GM23338 (cell line): ENCODE measurements around the gene OLFML3. TPM values are rescaled to one million over a fixed set of nuclear protein-coding genes. Genes with fewer than 3 reads are reported as not detected.

Experiments
- ATAC-seq: fragments of 200-7000 bp; cut with Tn5 transposase; 3 replicates; pipeline ENCODE4 v1.9.1; 2020
- DNase-seq: peaks from one replicate; pipeline ENCODE4 v3.0.0-alpha.2; 2015; ENCODE audit warnings: low spot score
- H2AFZ ChIP-seq: fragments of 200-600 bp; sonication (generic); 2 replicates; pipeline ENCODE4 v1.8.0; 2016; ENCODE audit warnings: antibody characterized with exemption, mild to moderate bottlenecking, moderate library complexity
- H3F3A ChIP-seq: fragments of 200-600 bp; sonication (generic); replicated peaks from 2 replicates; pipeline ENCODE4 v1.8.0; 2017; ENCODE audit warnings: antibody characterized with exemption, mixed run types, low read depth
- H3K27ac ChIP-seq: fragments of 200-600 bp; sonication (generic); 2 replicates; pipeline ENCODE4 v1.6.1; 2016; ENCODE audit warnings: low read depth
- H3K27me3 ChIP-seq: fragments of 200-600 bp; sonication (generic); 2 replicates; pipeline ENCODE4 v1.8.0; 2016; ENCODE audit warnings: mild to moderate bottlenecking, mixed run types, moderate library complexity; ENCODE audit not compliant: insufficient read depth
- H3K36me3 ChIP-seq: fragments of 200-600 bp; sonication (generic); 2 replicates; pipeline ENCODE4 v1.8.0; 2016; ENCODE audit warnings: mild to moderate bottlenecking; ENCODE audit not compliant: insufficient read depth
- H3K4me1 ChIP-seq: fragments of 200-600 bp; sonication (generic); 2 replicates; pipeline ENCODE4 v1.8.0; 2016; ENCODE audit warnings: mild to moderate bottlenecking, moderate library complexity; ENCODE audit not compliant: insufficient read depth
- H3K4me2 ChIP-seq: fragments of 200-600 bp; sonication (generic); 2 replicates; pipeline ENCODE4 v1.7.1; 2017; ENCODE audit warnings: mixed run types
- H3K4me3 ChIP-seq: fragments of 200-600 bp; sonication (generic); 2 replicates; pipeline ENCODE4 v1.6.1; 2016; ENCODE audit warnings: mixed run types
- H3K79me2 ChIP-seq: fragments of 200-600 bp; sonication (generic); replicated peaks from 2 replicates; pipeline ENCODE4 v1.8.0; 2017; ENCODE audit warnings: mild to moderate bottlenecking; ENCODE audit not compliant: insufficient read depth
- H3K9me2 ChIP-seq: fragments of 200-600 bp; sonication (generic); 2 replicates; pipeline ENCODE4 v1.8.0; 2017; ENCODE audit not compliant: insufficient read depth
- H4K20me1 ChIP-seq: fragments of 200-600 bp; sonication (generic); replicated peaks from 2 replicates; pipeline ENCODE4 v1.8.0; 2017; ENCODE audit warnings: mild to moderate bottlenecking; ENCODE audit not compliant: insufficient read depth
- H3K27ac Mint-ChIP-seq: 2 replicates; pipeline ENCODE4 v1.8.0; 2020; ENCODE audit warnings: inconsistent platforms, mild to moderate bottlenecking, moderate library complexity, mixed read lengths
- H3K27me3 Mint-ChIP-seq: 3 replicates; pipeline ENCODE4 v1.8.0; 2022; ENCODE audit warnings: low read depth, mild to moderate bottlenecking, moderate library complexity, mixed read lengths, inconsistent platforms; ENCODE audit not compliant: insufficient read depth, poor library complexity
- H3K36me3 Mint-ChIP-seq: 3 replicates; pipeline ENCODE4 v1.8.0; 2021; ENCODE audit warnings: low read depth, mild to moderate bottlenecking, inconsistent platforms, moderate library complexity, mixed read lengths
- H3K4me1 Mint-ChIP-seq: 3 replicates; pipeline ENCODE4 v1.8.0; 2020; ENCODE audit warnings: mild to moderate bottlenecking, inconsistent platforms, mixed read lengths
- H3K4me3 Mint-ChIP-seq: 3 replicates; pipeline ENCODE4 v1.8.0; 2021; ENCODE audit warnings: moderate library complexity, mild to moderate bottlenecking, inconsistent platforms, mixed read lengths
- H3K9me3 Mint-ChIP-seq: 3 replicates; pipeline ENCODE4 v1.8.0; 2020; ENCODE audit warnings: moderate library complexity, mild to moderate bottlenecking, inconsistent platforms, mixed read lengths
- CREB1 ChIP-seq: fragments of 250-450 bp; sonication (Bioruptor Pico); IDR thresholded peaks from 2 replicates; pipeline ENCODE4 v1.5.0; 2020; ENCODE audit warnings: low read depth, mild to moderate bottlenecking, moderate library complexity
- EZH2 ChIP-seq: fragments of 200-600 bp; sonication (generic); IDR thresholded peaks from one replicate; pipeline ENCODE4 v1.8.0; 2017; ENCODE audit warnings: antibody characterized with exemption, mild to moderate bottlenecking, low read depth; ENCODE audit not compliant: unreplicated experiment
- EZH2phosphoT487 ChIP-seq: fragments of 200-600 bp; sonication (generic); IDR thresholded peaks from one replicate; pipeline ENCODE4 v1.8.1; 2018; ENCODE audit warnings: antibody characterized with exemption; ENCODE audit not compliant: unreplicated experiment
- JUNB ChIP-seq: IDR thresholded peaks from one replicate; pipeline ENCODE4 v1.6.1; 2016; ENCODE audit warnings: antibody characterized with exemption; ENCODE audit not compliant: unreplicated experiment
- NANOG ChIP-seq: IDR thresholded peaks from 2 replicates; pipeline ENCODE4 v1.6.1; 2016; ENCODE audit warnings: antibody characterized with exemption, borderline replicate concordance
- POLR2AphosphoS5 ChIP-seq: IDR thresholded peaks from 2 replicates; pipeline ENCODE4 v1.6.1; 2016; ENCODE audit warnings: antibody characterized with exemption, low read depth
- STAT1 ChIP-seq: IDR thresholded peaks from one replicate; pipeline ENCODE4 v1.6.1; 2016; ENCODE audit warnings: antibody characterized with exemption; ENCODE audit not compliant: unreplicated experiment
- ZNF114 ChIP-seq: fragments of 250-450 bp; sonication (Bioruptor Pico); IDR thresholded peaks from 2 replicates; pipeline ENCODE4 v1.5.0; 2020; ENCODE audit warnings: mild to moderate bottlenecking, moderate library complexity
- ZNF331 ChIP-seq: fragments of 250-450 bp; sonication (Bioruptor Pico); IDR thresholded peaks from 2 replicates; pipeline ENCODE4 v1.5.0; 2020; ENCODE audit warnings: low read depth, mild to moderate bottlenecking, moderate library complexity
- polyA plus RNA-seq: library from polyadenylated mRNA; unstranded; fragments of >200 nt; fragmentation: Nextera tagmentation; extraction: Ambion mirVana; gene quantifications from 2 replicates; pipeline ENCODE4 v1.2.1, GENCODE V29; 2016
- total RNA-seq: library from RNA; depleted of rRNA; stranded (reverse); fragments of >200 nt; shearing (Covaris generic); gene quantifications from 2 replicates; pipeline ENCODE4 v1.2.3, GENCODE V29; 2014
- TF ChIP-seq, protein P1 (sequence below), 2 experiments: fragments of 200-600 bp in 1 of 2; sonication (generic) in 1 of 2; conservative IDR thresholded peaks; 2 replicates each; pipeline versions ENCODE4 v1.5.1 to v1.6.1; 2016 to 2017; ENCODE audit warnings: antibody characterized with exemption in 2 of 2, low read depth in 2 of 2, mild to moderate bottlenecking in 2 of 2, moderate library complexity in 1 of 2
- TF ChIP-seq, protein P2 (sequence below): fragments of 250-450 bp; sonication (Bioruptor Pico); IDR thresholded peaks from 2 replicates; pipeline ENCODE4 v1.5.0; 2020; ENCODE audit warnings: mild to moderate bottlenecking, moderate library complexity
- TF ChIP-seq, protein P3 (sequence below): IDR thresholded peaks from 2 replicates; pipeline ENCODE4 v1.6.1; 2016; ENCODE audit warnings: antibody characterized with exemption
- TF ChIP-seq, protein P4 (sequence below): IDR thresholded peaks from one replicate; pipeline ENCODE4 v1.6.1; 2018; ENCODE audit warnings: antibody characterized with exemption; ENCODE audit not compliant: unreplicated experiment

OLFML3 gene
- total and polyA plus RNA-seq, 2 experiments from 2014 or later: 42.8 to 69.9 TPM

DNA sequence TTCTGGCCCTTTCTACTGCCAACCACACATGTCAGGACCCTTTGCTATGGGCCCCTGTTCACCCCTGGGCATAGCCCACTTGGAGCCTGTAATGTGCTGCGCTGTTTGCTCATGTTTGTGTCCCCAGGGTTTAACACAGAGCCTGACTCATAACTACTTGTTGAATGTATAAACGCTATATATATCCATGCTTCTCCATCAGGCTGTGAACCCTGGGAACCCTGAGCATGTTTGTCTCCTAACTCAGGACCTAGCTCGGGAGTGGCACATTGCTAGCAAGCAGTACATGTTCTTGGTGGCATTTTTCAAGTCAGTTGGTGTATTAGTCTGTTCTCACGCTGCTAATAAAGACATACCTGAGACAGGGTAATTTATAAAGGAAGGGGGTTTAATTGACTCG, 8.0 kb downstream of the OLFML3 start:
- no peak overlapping the region for H2AFZ ChIP-seq
- peaks cover 44% of the 10 kb centered on the region for H3K9me3 Mint-ChIP-seq

More for the DNA sequence above, 8.0 kb downstream of the OLFML3 start:
- DNase-seq (no peak), ATAC-seq (no peak)
- TF ChIP-seq STAT1: no peak
- TF ChIP-seq ZNF114: no peak
- no peak for TF ChIP-seq CREB1 (CRISPR knock-in tag)
- no peak for TF ChIP-seq EZH2
- TF ChIP-seq, protein P1, sequence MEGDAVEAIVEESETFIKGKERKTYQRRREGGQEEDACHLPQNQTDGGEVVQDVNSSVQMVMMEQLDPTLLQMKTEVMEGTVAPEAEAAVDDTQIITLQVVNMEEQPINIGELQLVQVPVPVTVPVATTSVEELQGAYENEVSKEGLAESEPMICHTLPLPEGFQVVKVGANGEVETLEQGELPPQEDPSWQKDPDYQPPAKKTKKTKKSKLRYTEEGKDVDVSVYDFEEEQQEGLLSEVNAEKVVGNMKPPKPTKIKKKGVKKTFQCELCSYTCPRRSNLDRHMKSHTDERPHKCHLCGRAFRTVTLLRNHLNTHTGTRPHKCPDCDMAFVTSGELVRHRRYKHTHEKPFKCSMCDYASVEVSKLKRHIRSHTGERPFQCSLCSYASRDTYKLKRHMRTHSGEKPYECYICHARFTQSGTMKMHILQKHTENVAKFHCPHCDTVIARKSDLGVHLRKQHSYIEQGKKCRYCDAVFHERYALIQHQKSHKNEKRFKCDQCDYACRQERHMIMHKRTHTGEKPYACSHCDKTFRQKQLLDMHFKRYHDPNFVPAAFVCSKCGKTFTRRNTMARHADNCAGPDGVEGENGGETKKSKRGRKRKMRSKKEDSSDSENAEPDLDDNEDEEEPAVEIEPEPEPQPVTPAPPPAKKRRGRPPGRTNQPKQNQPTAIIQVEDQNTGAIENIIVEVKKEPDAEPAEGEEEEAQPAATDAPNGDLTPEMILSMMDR (conservative IDR thresholded peaks at IDR 0.05; ENCODE audit: low read depth in 2 of 2): no peak
- no peak for TF ChIP-seq POLR2AphosphoS5
- TF ChIP-seq, protein P2, sequence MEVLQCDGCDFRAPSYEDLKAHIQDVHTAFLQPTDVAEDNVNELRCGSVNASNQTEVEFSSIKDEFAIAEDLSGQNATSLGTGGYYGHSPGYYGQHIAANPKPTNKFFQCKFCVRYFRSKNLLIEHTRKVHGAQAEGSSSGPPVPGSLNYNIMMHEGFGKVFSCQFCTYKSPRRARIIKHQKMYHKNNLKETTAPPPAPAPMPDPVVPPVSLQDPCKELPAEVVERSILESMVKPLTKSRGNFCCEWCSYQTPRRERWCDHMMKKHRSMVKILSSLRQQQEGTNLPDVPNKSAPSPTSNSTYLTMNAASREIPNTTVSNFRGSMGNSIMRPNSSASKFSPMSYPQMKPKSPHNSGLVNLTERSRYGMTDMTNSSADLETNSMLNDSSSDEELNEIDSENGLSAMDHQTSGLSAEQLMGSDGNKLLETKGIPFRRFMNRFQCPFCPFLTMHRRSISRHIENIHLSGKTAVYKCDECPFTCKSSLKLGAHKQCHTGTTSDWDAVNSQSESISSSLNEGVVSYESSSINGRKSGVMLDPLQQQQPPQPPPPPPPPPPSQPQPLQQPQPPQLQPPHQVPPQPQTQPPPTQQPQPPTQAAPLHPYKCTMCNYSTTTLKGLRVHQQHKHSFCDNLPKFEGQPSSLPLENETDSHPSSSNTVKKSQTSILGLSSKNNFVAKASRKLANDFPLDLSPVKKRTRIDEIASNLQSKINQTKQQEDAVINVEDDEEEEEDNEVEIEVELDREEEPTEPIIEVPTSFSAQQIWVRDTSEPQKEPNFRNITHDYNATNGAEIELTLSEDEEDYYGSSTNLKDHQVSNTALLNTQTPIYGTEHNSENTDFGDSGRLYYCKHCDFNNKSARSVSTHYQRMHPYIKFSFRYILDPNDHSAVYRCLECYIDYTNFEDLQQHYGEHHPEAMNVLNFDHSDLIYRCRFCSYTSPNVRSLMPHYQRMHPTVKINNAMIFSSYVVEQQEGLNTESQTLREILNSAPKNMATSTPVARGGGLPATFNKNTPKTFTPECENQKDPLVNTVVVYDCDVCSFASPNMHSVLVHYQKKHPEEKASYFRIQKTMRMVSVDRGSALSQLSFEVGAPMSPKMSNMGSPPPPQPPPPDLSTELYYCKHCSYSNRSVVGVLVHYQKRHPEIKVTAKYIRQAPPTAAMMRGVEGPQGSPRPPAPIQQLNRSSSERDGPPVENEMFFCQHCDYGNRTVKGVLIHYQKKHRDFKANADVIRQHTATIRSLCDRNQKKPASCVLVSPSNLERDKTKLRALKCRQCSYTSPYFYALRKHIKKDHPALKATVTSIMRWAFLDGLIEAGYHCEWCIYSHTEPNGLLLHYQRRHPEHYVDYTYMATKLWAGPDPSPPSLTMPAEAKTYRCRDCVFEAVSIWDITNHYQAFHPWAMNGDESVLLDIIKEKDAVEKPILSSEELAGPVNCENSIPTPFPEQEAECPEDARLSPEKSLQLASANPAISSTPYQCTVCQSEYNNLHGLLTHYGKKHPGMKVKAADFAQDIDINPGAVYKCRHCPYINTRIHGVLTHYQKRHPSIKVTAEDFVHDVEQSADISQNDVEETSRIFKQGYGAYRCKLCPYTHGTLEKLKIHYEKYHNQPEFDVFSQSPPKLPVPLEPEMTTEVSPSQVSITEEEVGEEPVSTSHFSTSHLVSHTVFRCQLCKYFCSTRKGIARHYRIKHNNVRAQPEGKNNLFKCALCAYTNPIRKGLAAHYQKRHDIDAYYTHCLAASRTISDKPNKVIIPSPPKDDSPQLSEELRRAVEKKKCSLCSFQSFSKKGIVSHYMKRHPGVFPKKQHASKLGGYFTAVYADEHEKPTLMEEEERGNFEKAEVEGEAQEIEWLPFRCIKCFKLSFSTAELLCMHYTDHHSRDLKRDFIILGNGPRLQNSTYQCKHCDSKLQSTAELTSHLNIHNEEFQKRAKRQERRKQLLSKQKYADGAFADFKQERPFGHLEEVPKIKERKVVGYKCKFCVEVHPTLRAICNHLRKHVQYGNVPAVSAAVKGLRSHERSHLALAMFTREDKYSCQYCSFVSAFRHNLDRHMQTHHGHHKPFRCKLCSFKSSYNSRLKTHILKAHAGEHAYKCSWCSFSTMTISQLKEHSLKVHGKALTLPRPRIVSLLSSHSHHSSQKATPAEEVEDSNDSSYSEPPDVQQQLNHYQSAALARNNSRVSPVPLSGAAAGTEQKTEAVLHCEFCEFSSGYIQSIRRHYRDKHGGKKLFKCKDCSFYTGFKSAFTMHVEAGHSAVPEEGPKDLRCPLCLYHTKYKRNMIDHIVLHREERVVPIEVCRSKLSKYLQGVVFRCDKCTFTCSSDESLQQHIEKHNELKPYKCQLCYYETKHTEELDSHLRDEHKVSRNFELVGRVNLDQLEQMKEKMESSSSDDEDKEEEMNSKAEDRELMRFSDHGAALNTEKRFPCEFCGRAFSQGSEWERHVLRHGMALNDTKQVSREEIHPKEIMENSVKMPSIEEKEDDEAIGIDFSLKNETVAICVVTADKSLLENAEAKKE (CRISPR knock-in tag): no peak
- no peak for TF ChIP-seq NANOG
- no peak for TF ChIP-seq ZNF331 (CRISPR knock-in tag)
- TF ChIP-seq EZH2phosphoT487: no peak
- TF ChIP-seq, protein P3, sequence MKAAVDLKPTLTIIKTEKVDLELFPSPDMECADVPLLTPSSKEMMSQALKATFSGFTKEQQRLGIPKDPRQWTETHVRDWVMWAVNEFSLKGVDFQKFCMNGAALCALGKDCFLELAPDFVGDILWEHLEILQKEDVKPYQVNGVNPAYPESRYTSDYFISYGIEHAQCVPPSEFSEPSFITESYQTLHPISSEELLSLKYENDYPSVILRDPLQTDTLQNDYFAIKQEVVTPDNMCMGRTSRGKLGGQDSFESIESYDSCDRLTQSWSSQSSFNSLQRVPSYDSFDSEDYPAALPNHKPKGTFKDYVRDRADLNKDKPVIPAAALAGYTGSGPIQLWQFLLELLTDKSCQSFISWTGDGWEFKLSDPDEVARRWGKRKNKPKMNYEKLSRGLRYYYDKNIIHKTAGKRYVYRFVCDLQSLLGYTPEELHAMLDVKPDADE: no peak
- TF ChIP-seq, protein P4, sequence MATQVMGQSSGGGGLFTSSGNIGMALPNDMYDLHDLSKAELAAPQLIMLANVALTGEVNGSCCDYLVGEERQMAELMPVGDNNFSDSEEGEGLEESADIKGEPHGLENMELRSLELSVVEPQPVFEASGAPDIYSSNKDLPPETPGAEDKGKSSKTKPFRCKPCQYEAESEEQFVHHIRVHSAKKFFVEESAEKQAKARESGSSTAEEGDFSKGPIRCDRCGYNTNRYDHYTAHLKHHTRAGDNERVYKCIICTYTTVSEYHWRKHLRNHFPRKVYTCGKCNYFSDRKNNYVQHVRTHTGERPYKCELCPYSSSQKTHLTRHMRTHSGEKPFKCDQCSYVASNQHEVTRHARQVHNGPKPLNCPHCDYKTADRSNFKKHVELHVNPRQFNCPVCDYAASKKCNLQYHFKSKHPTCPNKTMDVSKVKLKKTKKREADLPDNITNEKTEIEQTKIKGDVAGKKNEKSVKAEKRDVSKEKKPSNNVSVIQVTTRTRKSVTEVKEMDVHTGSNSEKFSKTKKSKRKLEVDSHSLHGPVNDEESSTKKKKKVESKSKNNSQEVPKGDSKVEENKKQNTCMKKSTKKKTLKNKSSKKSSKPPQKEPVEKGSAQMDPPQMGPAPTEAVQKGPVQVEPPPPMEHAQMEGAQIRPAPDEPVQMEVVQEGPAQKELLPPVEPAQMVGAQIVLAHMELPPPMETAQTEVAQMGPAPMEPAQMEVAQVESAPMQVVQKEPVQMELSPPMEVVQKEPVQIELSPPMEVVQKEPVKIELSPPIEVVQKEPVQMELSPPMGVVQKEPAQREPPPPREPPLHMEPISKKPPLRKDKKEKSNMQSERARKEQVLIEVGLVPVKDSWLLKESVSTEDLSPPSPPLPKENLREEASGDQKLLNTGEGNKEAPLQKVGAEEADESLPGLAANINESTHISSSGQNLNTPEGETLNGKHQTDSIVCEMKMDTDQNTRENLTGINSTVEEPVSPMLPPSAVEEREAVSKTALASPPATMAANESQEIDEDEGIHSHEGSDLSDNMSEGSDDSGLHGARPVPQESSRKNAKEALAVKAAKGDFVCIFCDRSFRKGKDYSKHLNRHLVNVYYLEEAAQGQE: no peak
- no peak for TF ChIP-seq JUNB
- Histone ChIP-seq H3K27me3 (no peaks in the 10 kb centered on the region), H3K4me1 (peaks cover 11% of the 10 kb centered on the region; the same call in 1 of the 2 replicates), H3K27ac (no peak overlapping the region), H3K9me2 (0 out of 2 replicates have a peak, but pooled peaks cover 13% of the 10 kb centered on the region), H4K20me1 (no peaks in the 10 kb centered on the region), H3K79me2 (no peaks in the 10 kb centered on the region), H3F3A (0 out of 2 replicates have a peak, but pooled peaks cover 5% of the 10 kb centered on the region), H3K4me3 (no peak overlapping the region), H3K4me2 (no peak overlapping the region), H3K36me3 (peaks cover 3% of the 10 kb centered on the region; the same call in 1 of the 2 replicates)
- no peak overlapping the region for H3K4me3 Mint-ChIP-seq
- H3K4me1 Mint-ChIP-seq: peaks cover 19% of the 10 kb centered on the region
- no peak overlapping the region for H3K27ac Mint-ChIP-seq
- H3K27me3 Mint-ChIP-seq: peaks cover 12% of the 10 kb centered on the region
- H3K36me3 Mint-ChIP-seq: peaks cover 45% of the 10 kb centered on the region
